ENCODE measurements around the gene SASH1. TPM values are rescaled to one million over a fixed set of nuclear protein-coding genes. Genes with fewer than 3 reads are reported as not detected.
"Not testable (repeated sequence)": the region's sequence is repeated elsewhere in the genome, so short reads cannot be mapped to it uniquely, and the experiment has no call there.

SASH1 gene
- total and polyA plus RNA-seq, 7 donors = 3.2 to 101 (median 40.5) TPM

DNA sequence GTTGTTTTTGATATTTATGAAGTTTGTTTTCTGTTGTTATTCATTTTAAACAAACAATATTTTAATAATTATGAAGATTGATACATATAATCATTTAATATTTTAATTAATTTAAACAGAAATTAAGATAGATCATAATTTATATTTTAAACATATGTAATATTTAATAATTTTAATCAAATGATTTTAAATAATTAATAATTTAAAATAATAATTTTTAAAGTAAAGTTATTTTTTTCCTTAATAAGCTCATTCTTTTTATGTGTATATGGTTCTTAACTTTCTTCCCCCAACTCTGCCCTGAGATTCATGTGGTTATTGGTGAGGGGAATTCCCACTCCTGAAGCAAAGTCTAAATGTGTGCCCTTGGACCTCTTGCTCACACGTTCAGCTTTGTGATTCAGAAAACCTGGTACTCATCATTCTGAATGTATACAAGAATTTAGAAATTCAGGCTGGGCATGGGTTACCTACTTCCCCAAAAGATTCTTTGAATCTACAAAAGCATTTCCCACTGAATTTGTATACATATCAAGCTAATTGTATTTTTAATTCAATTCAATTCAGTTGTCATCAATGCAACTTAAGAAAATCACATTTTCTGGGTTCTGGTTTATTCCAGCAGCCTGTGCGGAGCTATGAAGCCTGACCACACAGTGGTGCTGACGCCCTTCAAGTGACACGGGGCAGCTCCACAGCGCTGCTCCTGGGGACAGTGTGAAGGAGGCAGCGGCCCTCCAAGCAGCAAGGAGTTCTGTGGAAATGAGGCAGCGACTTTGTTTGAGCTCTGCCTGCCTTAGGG lies 235.2 kb downstream of the SASH1 start:
- Histone ChIP-seq H3K27me3 (no peaks in the 10 kb centered on the region), H3K27ac (peak overlapping the region in 1 of 4 donors; percentile 27), H3K4me3 (no peak overlapping the region), H3K4me1 (peaks cover 0 to 13% (median 4%) of the 10 kb centered on the region in 4 donors), H3K36me3 (no peaks in the 10 kb centered on the region), H3K9me3 (no peaks in the 10 kb centered on the region)
- 1 to 8% methylated on average over 7 of the region's 7 CpGs for WGBS, 2 donors
- intact Hi-C loops (cut with DNase I) = loop anchor here (1.0 to 10.0 kb wide), 3 partner anchors 169 to 857 kb away; partner anchors contain the start of gene UST
- TF ChIP-seq POLR2AphosphoS5 (IDR thresholded peaks at IDR 0.05) (peak in 2 of 4 donors; percentile 18 to 19), CTCF (IDR thresholded peaks at IDR 0.05) (peak; percentile 81 to 91 (median 84)), EP300 (IDR thresholded peaks at IDR 0.05) (no peak)
- peak; percentile 92 for DNase-seq

DNA sequence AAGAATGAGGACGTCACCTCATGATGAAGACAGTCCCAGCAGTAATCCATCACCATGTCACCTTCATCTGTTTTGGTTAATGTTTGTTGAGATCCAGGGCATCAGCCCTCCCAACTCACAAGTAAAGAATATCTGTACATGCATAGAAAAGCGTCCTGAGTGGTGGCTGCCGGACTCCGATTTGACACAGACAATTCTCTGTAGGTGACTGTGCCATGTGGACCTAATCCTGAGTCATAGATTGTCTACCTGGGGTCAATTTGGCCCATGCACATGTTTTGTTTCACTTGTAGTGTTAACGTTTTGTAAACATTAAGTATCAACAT lies 235.8 kb downstream of the SASH1 start:
- H3K27ac ChIP-seq = peak overlapping the region in 1 of 4 donors; percentile 27
- intact Hi-C loops (cut with DNase I) = loop anchor here (1.0 to 10.0 kb wide), 3 partner anchors 169 to 856 kb away; partner anchors contain the start of gene UST
- peaks cover 0 to 13% (median 4%) of the 10 kb centered on the region in 4 donors for H3K4me1 ChIP-seq
- H3K27me3 ChIP-seq = no peaks in the 10 kb centered on the region
- no peaks in the 10 kb centered on the region for H3K36me3 ChIP-seq
- DNase-seq = no peak
- H3K9me3 ChIP-seq = no peaks in the 10 kb centered on the region
- peak in 1 of 4 donors; percentile 0 for TF ChIP-seq POLR2AphosphoS5 (IDR thresholded peaks at IDR 0.05)
- TF ChIP-seq POLR2A (IDR thresholded peaks at IDR 0.05) = no peak
- TF ChIP-seq CTCF (IDR thresholded peaks at IDR 0.05) = peak in 1 of 4 experiments; percentile 15
- no peak overlapping the region for H3K4me3 ChIP-seq
- WGBS, 2 donors = 57 to 71% methylated on average over 5 of the region's 5 CpGs

DNA sequence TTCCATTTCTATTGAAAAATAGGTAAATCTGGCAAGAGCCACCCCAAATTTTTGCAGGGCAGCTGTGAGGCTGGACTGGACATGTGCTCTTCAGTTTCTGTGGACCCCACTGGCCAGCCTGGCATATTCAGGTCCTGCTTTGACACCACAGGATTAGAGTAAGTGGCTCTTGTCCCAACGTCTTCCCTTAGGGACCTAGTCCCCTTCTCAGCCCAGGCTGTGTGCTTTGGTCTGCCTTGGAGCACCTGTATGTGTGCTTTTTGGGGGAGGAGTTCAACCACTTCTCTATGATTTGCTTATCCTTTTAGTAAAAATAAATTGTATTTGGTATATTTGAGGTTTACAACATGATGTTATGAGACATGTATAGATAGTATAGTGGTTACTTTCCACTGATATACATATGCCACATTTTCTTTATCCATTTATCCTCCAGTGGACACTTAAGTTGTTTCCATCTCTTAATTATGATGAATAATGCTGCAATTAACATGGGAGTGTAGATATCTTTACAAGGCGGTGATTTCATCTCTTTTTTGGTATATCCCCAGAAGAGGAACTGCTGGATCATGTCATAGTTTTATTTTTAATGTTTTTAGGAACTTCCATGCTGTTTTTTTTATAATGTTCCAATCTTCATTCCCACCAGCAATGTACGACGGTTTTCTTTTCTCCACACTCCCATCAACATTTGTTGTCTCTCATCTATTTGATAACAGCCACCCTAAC lies 236.4 kb downstream of the SASH1 start:
- TF ChIP-seq POLR2AphosphoS5 (IDR thresholded peaks at IDR 0.05) (no peak), POLR2A (IDR thresholded peaks at IDR 0.05) (no peak)
- Histone ChIP-seq H3K4me3 (no peak overlapping the region), H3K36me3 (no peaks in the 10 kb centered on the region), H3K4me1 (peaks cover 0 to 13% (median 4%) of the 10 kb centered on the region in 4 donors), H3K27ac (peak overlapping the region in 1 of 4 donors; percentile 27), H3K9me3 (no peaks in the 10 kb centered on the region), H3K27me3 (no peaks in the 10 kb centered on the region)
- DNase-seq = no peak
- intact Hi-C loops (cut with DNase I) = loop anchor here (1.0 to 10.0 kb wide), 3 partner anchors 168 to 856 kb away; partner anchors contain the start of gene UST
- WGBS, 2 donors = 61 to 86% methylated on average over 4 of the region's 4 CpGs

DNA sequence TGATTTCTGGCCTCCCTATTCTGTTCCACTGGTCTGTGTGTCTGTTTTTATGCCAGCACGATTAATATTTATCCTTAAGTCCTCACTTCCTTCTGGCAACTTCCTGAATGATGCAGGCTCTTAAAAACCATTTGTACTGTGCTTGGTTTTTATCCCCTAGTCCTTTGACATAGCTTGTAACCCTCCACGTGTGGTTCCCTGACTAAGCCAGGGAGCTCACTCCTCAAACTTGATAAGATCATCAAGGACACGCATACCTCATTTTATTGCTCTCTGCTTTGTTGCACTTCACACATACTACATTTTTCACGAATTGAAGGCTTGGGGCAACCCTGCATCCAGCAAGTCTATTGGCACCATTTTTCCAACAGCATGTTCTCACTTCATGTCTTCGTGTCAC lies 237.8 kb downstream of the SASH1 start:
- H3K4me3 ChIP-seq = no peak overlapping the region
- no peak overlapping the region for H3K27ac ChIP-seq
- H3K4me1 ChIP-seq = peaks cover 0 to 13% (median 4%) of the 10 kb centered on the region in 4 donors
- intact Hi-C loops (cut with DNase I) = no loop called here
- no peaks in the 10 kb centered on the region for H3K27me3 ChIP-seq
- WGBS, 2 donors = 34 to 53% methylated on average over 5 of the region's 5 CpGs
- TF ChIP-seq POLR2AphosphoS5 (IDR thresholded peaks at IDR 0.05) (no peak), CTCF (IDR thresholded peaks at IDR 0.05) (no peak), EP300 (IDR thresholded peaks at IDR 0.05) (no peak), POLR2A (IDR thresholded peaks at IDR 0.05) (no peak)
- H3K36me3 ChIP-seq = no peaks in the 10 kb centered on the region
- H3K9me3 ChIP-seq = no peaks in the 10 kb centered on the region
- DNase-seq = no peak

- TF ChIP-seq POLR2A (IDR thresholded peaks at IDR 0.05) = no peak
- no peak for TF ChIP-seq POLR2AphosphoS5 (IDR thresholded peaks at IDR 0.05)
- no peak for TF ChIP-seq EP300 (IDR thresholded peaks at IDR 0.05)
- no peak for TF ChIP-seq CTCF (IDR thresholded peaks at IDR 0.05)
- DNase-seq = no peak
- Histone ChIP-seq H3K36me3 (no peaks in the 10 kb centered on the region), H3K27ac (no peak overlapping the region), H3K27me3 (no peaks in the 10 kb centered on the region), H3K9me3 (no peaks in the 10 kb centered on the region), H3K4me1 (peaks cover 0 to 8% (median 2%) of the 10 kb centered on the region in 4 donors), H3K4me3 (no peak overlapping the region)
- intact Hi-C loops (cut with DNase I) = no loop called here
- 82 to 92% methylated on average over 5 of the region's 5 CpGs for WGBS, 2 donors
These were observed 241.0 kb downstream of the SASH1 start for GRCh38 chr6:148583631-148584030.

- DNase-seq; H3K36me3 ChIP-seq; H3K4me3 ChIP-seq; H3K4me1 ChIP-seq; intact Hi-C loops (cut with DNase I); H3K27ac ChIP-seq; H3K27me3 ChIP-seq; H3K9me3 ChIP-seq: not testable (repeated sequence)
- WGBS, 2 donors = 91 to 97% methylated on average over 1 of the region's 1 CpG
These were observed 243.0 kb downstream of the SASH1 start for GRCh38 chr6:148585641-148586040.

Data from sigmoid colon (tissue), 7 donors.